Esophagus squamous epithelium (tissue), 4 donors: Measurements from ENCODE around the gene CGB5.
"Not testable (repeated sequence)": the region's sequence is repeated elsewhere in the genome, so short reads cannot be mapped to it uniquely, and the experiment has no call there.

ENCODE experiments used
- CTCF ChIP-seq, 6 experiments: fragments of 450-650 bp in 4 of 6; fragments of 200-600 bp in 2 of 6; sonication (generic) in 2 of 6; IDR thresholded peaks; one replicate each; pipeline ENCODE4 v1.5.1; 2016 to 2019; ENCODE audit warnings: antibody characterized with exemption in 6 of 6, mild to moderate bottlenecking in 4 of 6, moderate library complexity in 4 of 6
- POLR2A ChIP-seq, 4 donors: fragments of 450-650 bp; IDR thresholded peaks; one replicate each; pipeline ENCODE4 v1.6.1; 2017; ENCODE audit warnings: antibody characterized with exemption in 4 of 4, mild to moderate bottlenecking in 4 of 4, moderate library complexity in 3 of 4

GRCh38 chr19:49049834-49050233, 6.2 kb downstream of the CGB5 start:
- not testable (repeated sequence) for TF ChIP-seq CTCF, POLR2A (IDR thresholded peaks at IDR 0.05)
